ENCODE data around the gene ARHGAP33. TPM values are rescaled to one million over a fixed set of nuclear protein-coding genes. Genes with fewer than 3 reads are reported as not detected.

ARHGAP33 gene
- total and polyA plus RNA-seq, 2 of the 4 experiments (the other 2 are of a cell fraction) = 0.72 to 11.9 TPM

GRCh38 chr19:35807633-35808032 is 32.3 kb downstream of the ARHGAP33 start:
- Histone ChIP-seq H3K9ac (ENCODE audit: low read depth, low read length) (no peak overlapping the region), H4K20me1 (ENCODE audit: insufficient read depth, low read length) (no peaks in the 10 kb centered on the region), H4K8ac (ENCODE audit: low read depth in 2 of 2, low read length in 2 of 2) (no peak overlapping the region), H4K91ac (ENCODE audit: insufficient read depth, low read depth, low read length) (no peak overlapping the region), H2BK15ac (ENCODE audit: low read depth, low read length) (no peak overlapping the region), H2BK20ac (ENCODE audit: low read depth, low read length) (no peak overlapping the region), H3K9me3 (ENCODE audit: control insufficient read depth, insufficient read depth, low read length) (no peaks in the 10 kb centered on the region), H3K36me3 (ENCODE audit: control insufficient read depth, insufficient read depth, low read length) (no peaks in the 10 kb centered on the region), H3K4me3 (ENCODE audit: insufficient read depth, low read depth, low read length) (no peak overlapping the region), H2BK5ac (ENCODE audit: low read depth, low read length, poor library complexity, severe bottlenecking) (no peak overlapping the region), H3K23ac (ENCODE audit: low read depth, low read length) (no peak overlapping the region), H3K27me3 (ENCODE audit: control insufficient read depth, insufficient read depth, low read length) (peaks cover 30% of the 10 kb centered on the region), H3K79me1 (ENCODE audit: low read depth in 1 of 2, low read length in 2 of 2) (no peaks in the 10 kb centered on the region), H3K4me1 (ENCODE audit: control insufficient read depth, insufficient read depth, low read length) (no peaks in the 10 kb centered on the region), H3K18ac (ENCODE audit: low read depth, low read length) (no peak overlapping the region), H3K9me1 (ENCODE audit: insufficient read depth, low read length) (no peaks in the 10 kb centered on the region), H2AFZ (replicated peaks; ENCODE audit: low read length, poor library complexity) (no peak overlapping the region), H3K56ac (ENCODE audit: extremely low read depth, insufficient read depth, low read length) (no peak overlapping the region), H2AK5ac (ENCODE audit: low read depth, low read length) (no peak overlapping the region), H3K27ac (ENCODE audit: insufficient read depth, low read length) (no peak overlapping the region), H4K5ac (ENCODE audit: low read depth, low read length) (no peak overlapping the region), H3K4ac (ENCODE audit: low read depth, low read length) (no peak overlapping the region), H3K14ac (replicated peaks; ENCODE audit: low read depth, low read length) (no peak overlapping the region), H2AK9ac (replicated peaks; ENCODE audit: low read depth, low read length, poor library complexity) (no peak overlapping the region), H3K4me2 (ENCODE audit: low read depth, low read length) (no peak overlapping the region), H2BK120ac (ENCODE audit: low read depth, low read length) (no peak overlapping the region)
- in situ Hi-C loops (cut with MboI; ENCODE audit: low sequenced_read_pairs) = no loop called here
- dilution Hi-C loops (cut with HindIII; ENCODE audit: low sequenced_read_pairs, unreplicated experiment) = no loop called here
- WGBS, 2 experiments (ENCODE audit: extremely low coverage in 2 of 2, insufficient read length in 1 of 2) = 90% methylated on average over 3 of the region's 5 CpGs; no CpG with 5 or more reads in 1 of the 2 experiments
- ATAC-seq (ENCODE audit: low read depth) = no peak
- no peak for DNase-seq
- ChIA-PET POLR2A (ENCODE audit: unreplicated experiment) (no interaction called here), CTCF (no interaction called here)
- intact Hi-C loops (cut with micrococcal nuclease) = no loop called here
- TF ChIP-seq CHD1 (IDR thresholded peaks at IDR 0.05; ENCODE audit: low read depth, low read length) (no peak), RAD21 (IDR thresholded peaks at IDR 0.05; ENCODE audit: low read length) (no peak), MAZ (IDR thresholded peaks at IDR 0.05; ENCODE audit: borderline replicate concordance, low read depth, low read length) (no peak), POLR2A (IDR thresholded peaks at IDR 0.05; ENCODE audit: low read depth, low read length) (no peak), RFX5 (IDR thresholded peaks at IDR 0.05; ENCODE audit: low read depth, low read length) (no peak), NFE2L2 (IDR thresholded peaks at IDR 0.05; ENCODE audit: low read depth, low read length) (no peak), BHLHE40 (IDR thresholded peaks at IDR 0.05; ENCODE audit: low read depth, low read length) (no peak)
- TF ChIP-seq, protein P1, sequence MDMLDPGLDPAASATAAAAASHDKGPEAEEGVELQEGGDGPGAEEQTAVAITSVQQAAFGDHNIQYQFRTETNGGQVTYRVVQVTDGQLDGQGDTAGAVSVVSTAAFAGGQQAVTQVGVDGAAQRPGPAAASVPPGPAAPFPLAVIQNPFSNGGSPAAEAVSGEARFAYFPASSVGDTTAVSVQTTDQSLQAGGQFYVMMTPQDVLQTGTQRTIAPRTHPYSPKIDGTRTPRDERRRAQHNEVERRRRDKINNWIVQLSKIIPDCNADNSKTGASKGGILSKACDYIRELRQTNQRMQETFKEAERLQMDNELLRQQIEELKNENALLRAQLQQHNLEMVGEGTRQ (IDR thresholded peaks at IDR 0.05; ENCODE audit: low read depth, low read length) = no peak
- no TSS peak for BruUV-seq (replicated peaks)

Measured in IMR-90 (cell line).